Naive thymus-derived CD8-positive, alpha-beta T cell (primary cell): ENCODE results near the gene AQP7. TPM values are rescaled to one million over a fixed set of nuclear protein-coding genes. Genes with fewer than 3 reads are reported as not detected.
"Not testable (repeated sequence)": the region's sequence is repeated elsewhere in the genome, so short reads cannot be mapped to it uniquely, and the experiment has no call there.

Experiments used
- ATAC-seq, 2 donors: fragments of 150-1000 bp; cut with Tn5 transposase in 1 of 2; sonication (Bioruptor Pico), chemical (Tn5 transposase) in 1 of 2; 1 replicate in 1 of 2; 2 replicates in 1 of 2; pipeline ENCODE4 v1.10.0; 2021; ENCODE audit warnings: mild to moderate bottlenecking in 2 of 2, moderate library complexity in 2 of 2
- POLR2A ChIA-PET: fragments of 350-600 bp; sonication (Branson Sonifier 250); formaldehyde crosslinking; loops from one replicate; lab custom pipeline; 2021; ENCODE audit warnings: antibody characterized with exemption; lab: Charles Lee
- DNase-seq, 10 donors: peaks; one replicate each; pipeline versions ENCODE4 v3.0.0 to v3.0.0-alpha.2; 2020 to 2022
- H3K27ac Mint-ChIP-seq, 10 donors: one replicate each; pipeline ENCODE4 v1.8.0; 2020 to 2022; ENCODE audit warnings: mild to moderate bottlenecking in 10 of 10, mixed read lengths in 10 of 10, moderate library complexity in 4 of 10, inconsistent platforms in 1 of 10
- H3K27me3 Mint-ChIP-seq, 5 donors: one replicate each; pipeline ENCODE4 v1.8.0; 2021 to 2022; ENCODE audit warnings: mixed read lengths in 5 of 5
- H3K36me3 Mint-ChIP-seq, 3 donors: one replicate each; pipeline ENCODE4 v1.8.0; 2020 to 2022; ENCODE audit warnings: mixed read lengths in 3 of 3, mild to moderate bottlenecking in 2 of 3, inconsistent platforms in 1 of 3
- H3K4me1 Mint-ChIP-seq, 4 donors: one replicate each; pipeline ENCODE4 v1.8.0; 2021 to 2022; ENCODE audit warnings: mixed read lengths in 4 of 4
- H3K4me3 Mint-ChIP-seq, 10 donors: one replicate each; pipeline ENCODE4 v1.8.0; 2020 to 2022; ENCODE audit warnings: mild to moderate bottlenecking in 10 of 10, mixed read lengths in 10 of 10, moderate library complexity in 6 of 10, inconsistent platforms in 1 of 10
- H3K9me3 Mint-ChIP-seq, 9 donors: one replicate each; pipeline ENCODE4 v1.8.0; 2020 to 2022; ENCODE audit warnings: mixed read lengths in 9 of 9, mild to moderate bottlenecking in 3 of 9, inconsistent platforms in 1 of 9, moderate library complexity in 1 of 9
- polyA plus RNA-seq, 3 donors: library from polyadenylated mRNA; unstranded; fragments of 300-500 nt; fragmentation: Illumina TruSeq; gene quantifications; one replicate each; pipeline ENCODE4 v1.2.3, GENCODE V29; 2021
- total RNA-seq, 8 experiments: library from RNA in 2 of 8; stranded (reverse) in 2 of 8; gene quantifications; one replicate each; pipeline ENCODE4 v1.2.3 and lab custom pipeline; 2021 to 2026

AQP7 gene
- total and polyA plus RNA-seq, 5 experiments from 2014 or later = 0.17 to 0.71 TPM; not detected in 3

GRCh38 chr9:33414889-33415500 lies 12.6 kb upstream of the AQP7 start:
- Mint-ChIP-seq H3K9me3 (no peaks in the 10 kb centered on the region), H3K27me3 (peaks cover 0 to 1% (median 0%) of the 10 kb centered on the region in 5 donors), H3K36me3 (no peaks in the 10 kb centered on the region), H3K4me3 (peak overlapping the region; percentile 64 to 90 (median 82)), H3K27ac (peak overlapping the region; percentile 90 to 99 (median 98)), H3K4me1 (peaks cover 19 to 50% (median 45%) of the 10 kb centered on the region in 4 donors)
- DNase-seq (no peak), ATAC-seq (no peak)
- POLR2A ChIA-PET = interaction anchor here (1.0 to 6.1 kb wide), 11 partner anchors 11 to 125 kb away, joined by 3 to 78 read pairs (median 14); partner anchors contain the start of genes AQP3, NFX1 and NOL6

GRCh38 chr9:33414268-33414667 lies 11.9 kb upstream of the AQP7 start:
- peaks cover 19 to 48% (median 45%) of the 10 kb centered on the region in 4 donors for H3K4me1 Mint-ChIP-seq
- H3K27ac Mint-ChIP-seq = peak overlapping the region; percentile 90 to 99 (median 97)
- POLR2A ChIA-PET = interaction anchor here (1.2 to 6.1 kb wide), 6 partner anchors 10 to 54 kb away, joined by 3 to 78 read pairs (median 16); partner anchors contain the start of gene AQP3
- H3K9me3 Mint-ChIP-seq = no peaks in the 10 kb centered on the region
- DNase-seq (no peak), ATAC-seq (no peak)
- peak overlapping the region in 8 of 10 donors; percentile 0 to 76 (median 50) for H3K4me3 Mint-ChIP-seq
- H3K36me3 Mint-ChIP-seq = no peaks in the 10 kb centered on the region
- H3K27me3 Mint-ChIP-seq = peaks cover 0 to 1% (median 0%) of the 10 kb centered on the region in 5 donors

- Mint-ChIP-seq H3K27me3 (no peaks in the 10 kb centered on the region), H3K27ac (peak overlapping the region in 2 of 10 donors; percentile 39 to 53), H3K36me3 (no peaks in the 10 kb centered on the region), H3K4me1 (peaks cover 3 to 8% (median 4%) of the 10 kb centered on the region in 4 donors), H3K4me3 (no peak overlapping the region), H3K9me3 (no peaks in the 10 kb centered on the region)
- no peak for ATAC-seq
- POLR2A ChIA-PET = no interaction called here
- DNase-seq = no peak
These were observed 5.7 kb upstream of the AQP7 start for GRCh38 chr9:33408087-33408486.

- no peak for ATAC-seq
- peak overlapping the region in 3 of 10 donors; percentile 53 to 71 (median 63) for H3K27ac Mint-ChIP-seq
- H3K4me1 Mint-ChIP-seq = peaks cover 3 to 8% (median 4%) of the 10 kb centered on the region in 4 donors
- H3K9me3 Mint-ChIP-seq = no peaks in the 10 kb centered on the region
- no peak for DNase-seq
- H3K4me3 Mint-ChIP-seq = no peak overlapping the region
- H3K27me3 Mint-ChIP-seq = no peaks in the 10 kb centered on the region
- no peaks in the 10 kb centered on the region for H3K36me3 Mint-ChIP-seq
- POLR2A ChIA-PET = interaction anchor here (0.5 kb wide), 1 partner anchor 10 kb away, joined by 3 read pairs; no protein-coding TSS in a partner anchor
These were observed 4.7 kb upstream of the AQP7 start for GRCh38 chr9:33407061-33407460.

- POLR2A ChIA-PET = interaction anchor here (0.6 to 2.6 kb wide), 7 partner anchors 10 to 104 kb away, joined by 3 to 15 read pairs (median 4); partner anchors contain the start of genes AQP3 and NOL6
These were observed 2.5 kb upstream of the AQP7 start for GRCh38 chr9:33404788-33405362.

GRCh38 chr9:33403941-33404787 lies 1.8 kb upstream of the AQP7 start:
- ATAC-seq (no peak), DNase-seq (no peak)
- no peaks in the 10 kb centered on the region for H3K27me3 Mint-ChIP-seq
- no peaks in the 10 kb centered on the region for H3K36me3 Mint-ChIP-seq
- H3K4me3 Mint-ChIP-seq = no peak overlapping the region
- no peaks in the 10 kb centered on the region for H3K9me3 Mint-ChIP-seq
- peak overlapping the region in 8 of 10 donors; percentile 32 to 88 (median 58) for H3K27ac Mint-ChIP-seq
- peaks cover 3 to 8% (median 5%) of the 10 kb centered on the region in 4 donors for H3K4me1 Mint-ChIP-seq
- POLR2A ChIA-PET = interaction anchor here (0.6 to 2.6 kb wide), 9 partner anchors 11 to 114 kb away, joined by 3 to 15 read pairs (median 4); partner anchors contain the start of genes AQP3, NFX1 and NOL6

More at GRCh38 chr9:33404788-33405362, 2.5 kb upstream of the AQP7 start:
- H3K4me3 Mint-ChIP-seq = no peak overlapping the region
- no peaks in the 10 kb centered on the region for H3K27me3 Mint-ChIP-seq
- H3K9me3 Mint-ChIP-seq = no peaks in the 10 kb centered on the region
- peak overlapping the region in 9 of 10 donors; percentile 32 to 88 (median 60) for H3K27ac Mint-ChIP-seq
- peaks cover 3 to 8% (median 4%) of the 10 kb centered on the region in 4 donors for H3K4me1 Mint-ChIP-seq
- DNase-seq (no peak), ATAC-seq (no peak)
- no peaks in the 10 kb centered on the region for H3K36me3 Mint-ChIP-seq

GRCh38 chr9:33401809-33402208 lies 559 bp downstream of the AQP7 start:
- ATAC-seq, H3K27me3 Mint-ChIP-seq, H3K36me3 Mint-ChIP-seq, H3K4me3 Mint-ChIP-seq, DNase-seq, H3K4me1 Mint-ChIP-seq, POLR2A ChIA-PET, H3K9me3 Mint-ChIP-seq: not testable (repeated sequence)
- peak overlapping the region in 2 of 10 donors; percentile 8 to 91 for H3K27ac Mint-ChIP-seq

- H3K4me3 Mint-ChIP-seq, DNase-seq, H3K27me3 Mint-ChIP-seq, H3K27ac Mint-ChIP-seq, H3K4me1 Mint-ChIP-seq, ATAC-seq, POLR2A ChIA-PET, H3K36me3 Mint-ChIP-seq, H3K9me3 Mint-ChIP-seq: not testable (repeated sequence)
These were observed 3.3 kb downstream of the AQP7 start for GRCh38 chr9:33399047-33399446.

- peak overlapping the region in 2 of 10 donors; percentile 41 to 54 for H3K27ac Mint-ChIP-seq
- H3K9me3 Mint-ChIP-seq, H3K36me3 Mint-ChIP-seq, DNase-seq, H3K4me1 Mint-ChIP-seq, POLR2A ChIA-PET, ATAC-seq, H3K4me3 Mint-ChIP-seq, H3K27me3 Mint-ChIP-seq: not testable (repeated sequence)
These were observed 4.6 kb downstream of the AQP7 start for GRCh38 chr9:33397801-33398200.

- H3K4me1 Mint-ChIP-seq, POLR2A ChIA-PET, H3K36me3 Mint-ChIP-seq, ATAC-seq, DNase-seq, H3K4me3 Mint-ChIP-seq, H3K9me3 Mint-ChIP-seq, H3K27me3 Mint-ChIP-seq: not testable (repeated sequence)
- H3K27ac Mint-ChIP-seq = peak overlapping the region in 2 of 10 donors; percentile 56 to 71
These were observed 7.0 kb downstream of the AQP7 start for GRCh38 chr9:33395159-33395879.

- DNase-seq, H3K9me3 Mint-ChIP-seq, ATAC-seq, H3K4me3 Mint-ChIP-seq, H3K4me1 Mint-ChIP-seq, H3K36me3 Mint-ChIP-seq, H3K27me3 Mint-ChIP-seq: not testable (repeated sequence)
- peak overlapping the region in 3 of 10 donors; percentile 10 to 61 (median 60) for H3K27ac Mint-ChIP-seq
- POLR2A ChIA-PET = interaction anchor here (1.1 kb wide), 1 partner anchor 54 kb away, joined by 3 read pairs; the partner anchor contains the start of gene AQP3
These were observed 8.4 kb downstream of the AQP7 start for GRCh38 chr9:33393986-33394385.

GRCh38 chr9:33393581-33393980 lies 8.8 kb downstream of the AQP7 start:
- Mint-ChIP-seq H3K36me3 (no peaks in the 10 kb centered on the region), H3K27ac (peak overlapping the region in 2 of 10 donors; percentile 61 to 64), H3K27me3 (no peaks in the 10 kb centered on the region), H3K4me3 (no peak overlapping the region), H3K9me3 (no peaks in the 10 kb centered on the region), H3K4me1 (peaks cover 0 to 1% (median 0%) of the 10 kb centered on the region in 4 donors)
- DNase-seq = no peak
- POLR2A ChIA-PET = interaction anchor here (1.1 kb wide), 2 partner anchors 19 to 54 kb away, joined by 3 read pairs; partner anchors contain the start of gene AQP3
- ATAC-seq = no peak
